GM19023 (cell line): Measurements from ENCODE around the gene SFTPB.
"Not testable (repeated sequence)": the region's sequence is repeated elsewhere in the genome, so short reads cannot be mapped to it uniquely, and the experiment has no call there.

Source experiments
- ATAC-seq: cut with Tn5 transposase; IDR thresholded peaks from one replicate; pipeline ENCODE4 v1.9.1; 2021; ENCODE audit warnings: mild to moderate bottlenecking, moderate library complexity; ENCODE audit not compliant: unreplicated experiment

Gene SFTPB

DNA sequence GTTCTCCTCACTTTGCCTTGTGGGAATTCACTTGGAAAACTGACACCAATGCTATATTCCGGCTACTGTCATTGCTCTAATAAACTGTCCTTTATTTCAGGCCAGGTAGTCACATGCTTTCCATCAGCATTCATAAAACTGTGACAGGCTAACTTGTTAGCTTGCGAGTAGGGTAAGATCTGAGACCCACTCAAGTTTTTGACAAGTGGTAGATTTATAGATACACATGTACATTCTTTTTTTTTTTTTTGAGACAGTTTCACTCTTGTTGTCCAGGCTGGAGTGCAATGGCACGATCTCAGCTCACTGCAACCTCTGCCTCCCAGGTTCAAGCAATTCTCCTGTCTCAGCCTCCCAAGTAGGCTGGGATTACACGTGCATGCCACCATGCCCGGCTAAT, 50.3 kb downstream of the SFTPB start:
- not testable (repeated sequence) for ATAC-seq

DNA sequence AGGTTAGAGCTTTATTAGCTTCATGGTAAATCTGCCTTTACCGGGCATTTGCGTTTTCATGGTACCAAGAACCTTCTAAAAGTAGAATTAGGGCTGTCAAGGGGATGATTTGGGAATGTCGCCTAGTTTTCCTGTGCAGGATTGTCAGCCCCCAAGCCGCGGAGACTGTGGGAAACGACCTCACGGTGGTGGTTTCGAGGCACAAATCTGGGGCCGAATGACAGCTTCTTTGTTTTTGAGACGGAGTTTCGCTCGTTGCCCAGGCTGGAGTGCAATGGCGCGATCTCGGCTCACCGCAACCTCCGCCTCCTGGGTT, 52.6 kb downstream of the SFTPB start:
- ATAC-seq, result no peak

DNA sequence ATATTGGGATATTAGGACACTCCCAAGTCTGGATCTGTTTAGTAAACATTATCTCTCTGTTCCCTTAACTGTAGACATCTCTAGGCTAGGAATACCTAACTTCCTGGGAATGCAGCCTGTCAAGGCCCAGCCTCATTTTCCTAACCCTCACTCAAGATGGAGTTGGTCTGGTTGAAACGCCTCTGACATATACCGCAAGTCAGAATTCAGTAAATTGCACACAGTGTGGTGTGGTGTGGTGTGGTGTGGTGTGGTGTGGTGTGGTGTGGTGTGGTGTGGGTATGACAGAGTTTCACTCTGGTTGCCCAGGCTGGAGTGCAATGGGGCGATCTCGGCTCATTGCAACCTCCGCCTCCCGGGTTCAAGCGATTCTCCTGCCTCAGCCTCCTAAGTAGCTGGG, 53.2 kb downstream of the SFTPB start:
- ATAC-seq, result not testable (repeated sequence)

DNA sequence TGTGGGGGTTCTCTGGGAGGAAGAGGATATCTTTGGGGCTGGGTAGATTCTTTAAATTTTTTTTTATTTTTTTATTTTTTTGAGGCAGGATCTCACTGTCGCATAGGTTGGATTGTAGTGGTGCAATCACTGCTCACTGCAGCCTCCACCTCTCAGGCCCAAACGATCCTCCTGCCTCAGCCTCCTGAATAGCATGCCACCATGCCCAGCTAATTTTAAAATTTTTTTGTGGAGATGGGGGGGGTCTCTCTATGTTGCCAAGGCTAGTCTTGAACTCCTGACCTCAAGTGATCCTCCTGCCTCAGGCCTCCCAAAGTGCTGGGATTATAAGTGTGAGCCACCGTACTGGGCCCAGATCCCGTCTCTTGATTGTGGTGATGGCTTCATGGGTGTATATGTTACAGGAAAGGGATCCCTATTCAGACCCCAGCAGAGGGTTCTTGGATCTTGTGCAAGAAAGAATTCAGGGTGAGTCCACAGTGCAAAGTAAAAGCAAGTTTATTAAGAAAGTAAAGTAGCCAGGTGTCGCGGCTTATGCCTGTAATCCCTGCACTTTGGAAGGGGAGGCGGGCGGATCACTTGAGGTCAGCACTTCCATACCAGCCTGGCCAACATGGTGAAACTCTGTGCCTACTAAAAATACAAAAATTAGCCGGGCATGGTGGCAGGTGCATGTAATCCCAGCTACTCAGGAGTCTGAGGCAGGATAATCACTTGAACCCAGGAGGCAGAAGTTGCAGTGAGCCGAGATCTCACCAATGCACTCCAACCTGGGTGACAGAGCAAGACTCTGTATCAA, 54.1 kb downstream of the SFTPB start:
- no peak for ATAC-seq

DNA sequence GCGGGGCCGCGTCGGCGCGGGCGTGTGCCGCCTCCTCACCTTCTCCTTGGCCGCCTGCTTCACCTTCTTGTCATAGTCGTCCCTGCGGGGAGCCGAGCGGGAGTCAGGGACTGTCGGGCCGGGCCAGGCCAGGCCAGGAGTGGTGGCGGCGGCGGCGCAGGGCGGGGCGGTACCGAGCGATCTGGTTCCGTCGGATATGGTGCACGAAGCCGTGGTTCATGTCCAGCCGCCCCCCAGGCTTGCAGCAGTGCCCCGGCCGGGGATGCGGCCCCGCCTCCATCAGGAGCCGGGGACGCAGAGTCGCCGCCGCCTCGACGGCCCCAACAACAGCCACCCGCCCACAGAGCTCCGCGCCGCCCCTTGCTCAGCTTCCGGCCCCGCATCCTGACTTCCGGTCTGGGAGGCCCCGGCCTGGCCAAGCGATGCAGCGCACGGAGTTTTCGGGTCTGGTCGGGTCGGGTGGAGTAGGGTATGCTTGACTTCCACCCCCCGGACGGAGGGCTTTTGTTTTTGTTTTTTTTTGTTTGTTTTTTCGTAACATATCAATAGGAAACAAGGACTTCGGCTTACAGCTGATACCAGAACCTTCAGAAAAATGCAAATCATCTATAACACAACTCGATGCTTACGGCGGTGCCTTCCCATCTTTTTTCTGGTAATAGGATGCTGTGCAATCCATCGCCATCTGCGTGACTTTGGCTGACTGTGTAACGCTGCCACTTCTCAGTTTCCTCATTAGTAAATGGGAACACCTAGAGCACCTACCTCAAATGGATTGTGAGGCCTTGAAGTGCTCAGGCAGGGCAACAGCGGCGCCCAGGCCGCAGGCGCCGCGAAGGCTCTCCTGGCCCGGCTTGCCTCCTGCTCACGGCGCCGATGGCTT, 56.1 kb downstream of the SFTPB start, which contains the start of gene C2orf68:
Gene C2orf68, minus strand, starts transcription at position 362 of the 883 bp plus-strand sequence. Its CDS starts 82 bp downstream, at position 280.
- peak; percentile 77 for ATAC-seq

DNA sequence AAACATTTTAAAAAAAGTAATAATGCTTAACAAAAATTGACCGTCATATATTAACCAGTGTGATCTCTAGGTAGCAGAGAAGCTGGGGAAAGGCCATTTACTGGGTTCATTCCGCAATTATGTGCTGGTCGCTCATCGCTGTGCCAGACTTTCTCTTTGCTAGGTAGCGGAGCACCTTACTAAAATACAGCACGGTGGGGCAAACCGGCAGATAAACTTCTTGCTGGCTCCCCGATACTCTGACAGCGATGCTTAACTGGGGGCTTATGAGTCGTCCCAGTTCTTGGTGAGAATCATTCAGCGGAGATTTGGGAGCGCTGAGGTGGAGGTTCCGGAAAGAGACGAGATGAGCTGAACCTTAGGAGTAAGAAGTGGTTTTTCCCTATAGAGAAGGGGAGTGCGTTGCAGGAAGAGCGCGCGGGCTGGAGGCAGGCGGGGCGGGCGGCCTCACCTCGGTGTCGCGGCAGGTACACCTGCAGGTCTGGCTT, 56.7 kb downstream of the SFTPB start:
- no peak for ATAC-seq
